ENCODE results near the gene ST14.

The ST14 gene

DNA sequence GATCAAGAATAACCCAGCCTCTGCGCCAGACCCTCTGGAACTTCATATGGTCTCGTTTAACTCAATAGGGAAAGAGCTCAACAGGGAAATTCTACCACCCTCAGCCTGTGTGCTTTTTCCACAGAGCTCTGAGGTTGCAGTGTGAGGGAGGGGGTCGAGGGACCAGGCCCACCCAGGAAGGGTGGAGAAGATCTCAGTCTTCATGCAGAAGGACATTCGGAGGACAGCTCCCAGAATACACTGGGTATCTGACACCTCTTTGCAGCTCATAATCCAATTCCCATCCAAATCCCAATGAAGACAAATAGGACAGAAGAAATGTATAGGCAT, 56.6 kb downstream of the ST14 start:
- Histone ChIP-seq H3K4me1 (ENCODE audit: insufficient read depth, insufficient read length) (peaks cover 15% of the 10 kb centered on the region), H3K9me3 (ENCODE audit: insufficient read depth, low read length) (no peaks in the 10 kb centered on the region), H3K9ac (ENCODE audit: insufficient read length, low read depth) (no peak overlapping the region), H3K36me3 (ENCODE audit: insufficient read depth, insufficient read length, low read length) (no peaks in the 10 kb centered on the region), H3K27me3 (ENCODE audit: insufficient read depth, insufficient read length) (peaks cover 19% of the 10 kb centered on the region), H3K4me3 (ENCODE audit: insufficient read length, low read depth) (no peak overlapping the region)
- DNase-seq (ENCODE audit: low read depth, low spot score): no peak
- TF ChIP-seq ZNF274 (IDR thresholded peaks at IDR 0.05; ENCODE audit: low read depth, low read length) (no peak), SUZ12 (IDR thresholded peaks at IDR 0.05; ENCODE audit: extremely low read depth, insufficient read depth, insufficient read length) (no peak), YY1 (IDR thresholded peaks at IDR 0.05; ENCODE audit: insufficient read depth, insufficient read length) (no peak)

DNA sequence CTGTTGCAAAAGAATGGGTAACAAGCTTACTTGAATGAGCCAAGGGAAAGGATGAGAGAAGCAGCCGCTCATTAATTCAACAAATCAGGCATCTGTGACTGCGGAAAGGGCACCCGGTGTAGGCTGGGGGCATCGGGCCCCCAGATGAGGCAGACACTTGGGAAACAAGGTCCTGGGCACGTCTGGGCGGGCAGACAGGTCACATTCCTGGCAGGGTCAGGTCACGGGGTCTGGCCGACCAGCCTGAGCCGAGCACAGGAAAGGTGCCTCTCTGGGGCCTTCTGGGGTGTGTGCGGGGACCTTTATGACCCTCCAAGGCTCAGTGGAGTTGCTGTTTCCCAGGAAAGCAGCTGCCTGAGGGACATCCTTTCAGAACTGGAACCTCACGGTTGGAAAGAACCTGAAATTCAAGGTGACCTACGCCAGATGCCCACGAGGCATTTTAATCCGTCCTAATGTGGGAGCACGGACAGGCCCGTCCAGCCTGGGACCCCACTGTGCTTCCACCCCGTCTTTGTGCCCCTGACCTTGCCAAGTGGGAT, 57.1 kb downstream of the ST14 start:
- Histone ChIP-seq H3K27me3 (ENCODE audit: insufficient read depth, insufficient read length) (peaks cover 19% of the 10 kb centered on the region), H3K4me1 (ENCODE audit: insufficient read depth, insufficient read length) (peaks cover 15% of the 10 kb centered on the region), H3K9me3 (ENCODE audit: insufficient read depth, low read length) (no peaks in the 10 kb centered on the region), H3K4me3 (ENCODE audit: insufficient read length, low read depth) (no peak overlapping the region), H3K9ac (ENCODE audit: insufficient read length, low read depth) (no peak overlapping the region), H3K36me3 (ENCODE audit: insufficient read depth, insufficient read length, low read length) (no peaks in the 10 kb centered on the region)
- TF ChIP-seq YY1 (IDR thresholded peaks at IDR 0.05; ENCODE audit: insufficient read depth, insufficient read length) (no peak), SUZ12 (IDR thresholded peaks at IDR 0.05; ENCODE audit: extremely low read depth, insufficient read depth, insufficient read length) (no peak), ZNF274 (IDR thresholded peaks at IDR 0.05; ENCODE audit: low read depth, low read length) (no peak)
- DNase-seq (ENCODE audit: low read depth, low spot score): no peak

DNA sequence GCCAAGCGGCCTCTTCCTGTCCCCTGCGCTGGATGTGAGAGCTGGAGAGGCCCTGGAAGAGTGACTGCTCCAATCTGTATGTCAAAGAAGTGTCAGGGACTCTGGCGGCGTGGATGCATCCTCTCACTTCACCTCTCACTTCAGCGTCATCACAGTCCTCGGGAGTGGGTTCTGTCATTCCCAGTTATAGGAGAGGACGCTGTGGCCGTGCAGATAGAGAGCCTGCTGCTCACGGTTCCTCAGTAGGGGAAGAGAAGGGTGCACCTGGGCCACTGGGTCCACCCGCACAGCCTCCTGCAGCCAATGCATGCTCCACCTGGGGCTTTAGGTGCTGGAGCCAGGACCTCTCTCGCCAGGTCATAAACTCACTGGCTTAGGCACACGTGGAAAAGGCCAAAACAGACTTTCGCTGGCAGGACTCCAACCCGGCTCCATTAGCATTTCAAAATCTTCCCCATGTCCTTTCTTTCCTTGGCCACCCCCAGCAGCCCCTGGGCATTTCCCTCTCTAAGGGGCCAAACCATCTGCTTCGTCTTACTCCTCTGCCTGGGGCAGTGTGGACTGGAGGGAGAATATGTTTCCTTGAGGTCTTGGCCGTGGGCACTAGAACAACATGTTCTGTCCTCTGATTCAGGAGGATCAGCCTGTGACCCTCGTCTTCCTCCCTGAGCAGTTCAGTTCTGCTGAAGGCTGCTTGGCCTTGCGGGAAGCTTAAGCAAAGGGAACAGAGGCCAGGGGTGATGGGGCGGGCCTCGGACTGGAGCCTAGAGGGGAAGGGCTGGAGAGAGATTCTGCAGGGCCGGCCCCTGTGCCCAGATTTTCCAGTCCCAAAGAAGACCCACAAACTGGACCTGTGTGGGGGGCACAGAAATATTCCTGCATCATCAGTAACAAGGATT, 57.8 kb downstream of the ST14 start:
- DNase-seq (ENCODE audit: low read depth, low spot score): no peak
- Histone ChIP-seq H3K4me1 (ENCODE audit: insufficient read depth, insufficient read length) (peaks cover 15% of the 10 kb centered on the region), H3K27me3 (ENCODE audit: insufficient read depth, insufficient read length) (peaks cover 16% of the 10 kb centered on the region), H3K4me3 (ENCODE audit: insufficient read length, low read depth) (no peak overlapping the region), H3K9me3 (ENCODE audit: insufficient read depth, low read length) (no peaks in the 10 kb centered on the region), H3K36me3 (ENCODE audit: insufficient read depth, insufficient read length, low read length) (no peaks in the 10 kb centered on the region), H3K9ac (ENCODE audit: insufficient read length, low read depth) (no peak overlapping the region)
- TF ChIP-seq YY1 (IDR thresholded peaks at IDR 0.05; ENCODE audit: insufficient read depth, insufficient read length) (no peak), ZNF274 (IDR thresholded peaks at IDR 0.05; ENCODE audit: low read depth, low read length) (no peak), SUZ12 (IDR thresholded peaks at IDR 0.05; ENCODE audit: extremely low read depth, insufficient read depth, insufficient read length) (no peak)

- Histone ChIP-seq H3K27me3 (ENCODE audit: insufficient read depth, insufficient read length) (peaks cover 10% of the 10 kb centered on the region), H3K36me3 (ENCODE audit: insufficient read depth, insufficient read length, low read length) (no peaks in the 10 kb centered on the region), H3K4me3 (ENCODE audit: insufficient read length, low read depth) (no peak overlapping the region), H3K4me1 (ENCODE audit: insufficient read depth, insufficient read length) (peaks cover 11% of the 10 kb centered on the region), H3K9ac (ENCODE audit: insufficient read length, low read depth) (no peak overlapping the region), H3K9me3 (ENCODE audit: insufficient read depth, low read length) (no peaks in the 10 kb centered on the region)
- TF ChIP-seq YY1 (IDR thresholded peaks at IDR 0.05; ENCODE audit: insufficient read depth, insufficient read length) (no peak), SUZ12 (IDR thresholded peaks at IDR 0.05; ENCODE audit: extremely low read depth, insufficient read depth, insufficient read length) (no peak), ZNF274 (IDR thresholded peaks at IDR 0.05; ENCODE audit: low read depth, low read length) (no peak)
- no peak for DNase-seq (ENCODE audit: low read depth, low spot score)
Measured at GRCh38 chr11:130218501-130219070, 59.0 kb downstream of the ST14 start.

- no peak overlapping the region for H3K9ac ChIP-seq (ENCODE audit: insufficient read length, low read depth)
- no peaks in the 10 kb centered on the region for H3K36me3 ChIP-seq (ENCODE audit: insufficient read depth, insufficient read length, low read length)
- H3K9me3 ChIP-seq (ENCODE audit: insufficient read depth, low read length): no peaks in the 10 kb centered on the region
Measured at GRCh38 chr11:130219148-130219547, 59.6 kb downstream of the ST14 start.

DNA sequence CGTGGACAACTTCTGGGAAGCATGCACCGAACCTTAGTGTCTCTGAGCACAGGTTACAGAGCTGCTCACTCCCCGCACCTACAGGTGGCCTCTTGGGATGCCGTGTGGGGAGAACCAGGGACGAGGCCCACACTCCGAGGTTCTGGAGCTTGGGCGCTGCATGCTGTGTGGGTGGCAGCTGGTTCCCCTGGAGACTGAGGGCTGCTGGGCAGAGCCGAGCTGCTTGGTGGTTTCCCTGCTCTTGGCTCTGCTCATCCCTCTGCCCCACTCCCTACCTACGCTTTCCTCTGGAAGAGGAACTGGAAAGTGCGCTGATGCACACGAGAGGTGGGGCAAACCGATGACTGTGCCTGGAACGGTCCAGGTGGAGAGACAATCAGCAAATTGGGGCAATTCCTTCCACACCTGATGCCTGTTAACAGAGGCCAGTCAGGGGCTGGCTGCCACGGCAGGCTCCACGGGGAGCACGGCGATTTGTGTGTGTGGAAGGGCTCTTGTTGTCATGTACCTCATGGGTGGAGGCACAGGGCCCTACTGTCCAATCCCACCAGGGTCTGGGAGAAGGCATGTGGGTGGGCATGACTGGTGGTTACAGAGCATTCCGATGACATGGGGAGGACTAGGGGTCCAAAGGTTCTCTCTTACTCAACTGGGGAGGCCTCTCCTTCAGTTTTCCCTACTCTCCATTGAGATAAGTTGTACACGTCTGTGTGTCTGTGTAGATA, 60.9 kb downstream of the ST14 start:
- no peaks in the 10 kb centered on the region for H3K9me3 ChIP-seq (ENCODE audit: insufficient read depth, low read length)
- H3K4me1 ChIP-seq (ENCODE audit: insufficient read depth, insufficient read length): peaks cover 10% of the 10 kb centered on the region
- no peak overlapping the region for H3K9ac ChIP-seq (ENCODE audit: insufficient read length, low read depth)
- H3K27me3 ChIP-seq (ENCODE audit: insufficient read depth, insufficient read length): peaks cover 2% of the 10 kb centered on the region
- H3K36me3 ChIP-seq (ENCODE audit: insufficient read depth, insufficient read length, low read length): no peaks in the 10 kb centered on the region
- TF ChIP-seq YY1 (IDR thresholded peaks at IDR 0.05; ENCODE audit: insufficient read depth, insufficient read length) (no peak), SUZ12 (IDR thresholded peaks at IDR 0.05; ENCODE audit: extremely low read depth, insufficient read depth, insufficient read length) (no peak), ZNF274 (IDR thresholded peaks at IDR 0.05; ENCODE audit: low read depth, low read length) (no peak)
- H3K4me3 ChIP-seq (ENCODE audit: insufficient read length, low read depth): no peak overlapping the region
- DNase-seq (ENCODE audit: low read depth, low spot score): no peak

More at GRCh38 chr11:130219148-130219547, 59.6 kb downstream of the ST14 start:
- TF ChIP-seq YY1 (IDR thresholded peaks at IDR 0.05; ENCODE audit: insufficient read depth, insufficient read length) (no peak), ZNF274 (IDR thresholded peaks at IDR 0.05; ENCODE audit: low read depth, low read length) (no peak), SUZ12 (IDR thresholded peaks at IDR 0.05; ENCODE audit: extremely low read depth, insufficient read depth, insufficient read length) (no peak)
- H3K4me3 ChIP-seq (ENCODE audit: insufficient read length, low read depth): no peak overlapping the region
- H3K27me3 ChIP-seq (ENCODE audit: insufficient read depth, insufficient read length): peaks cover 10% of the 10 kb centered on the region
- H3K4me1 ChIP-seq (ENCODE audit: insufficient read depth, insufficient read length): peaks cover 10% of the 10 kb centered on the region
- DNase-seq (ENCODE audit: low read depth, low spot score): no peak

All from NT2/D1 (cell line).